Astrocyte (in vitro differentiated cells and primary cell): ENCODE measurements around the gene ARSI. TPM values are rescaled to one million over a fixed set of nuclear protein-coding genes. Genes with fewer than 3 reads are reported as not detected.

Experiments used
- DNase-seq: peaks from one replicate; pipeline ENCODE4 v3.0.0-alpha.2; 2010; ENCODE audit warnings: low read depth
- FAIRE-seq: peaks from 2 replicates; lab custom pipeline; 2011; peaks lifted over from hg19 to GRCh38; lab: Jason Lieb, UNC
- H2AFZ ChIP-seq: 2 replicates; pipeline ENCODE4 v1.6.0; 2012; ENCODE audit warnings: low read depth, low read length, inconsistent platforms
- H3K27ac ChIP-seq: 2 replicates; pipeline ENCODE4 v1.5.1; 2011; ENCODE audit warnings: low read depth, low read length, inconsistent platforms
- H3K27me3 ChIP-seq: 2 replicates; pipeline ENCODE4 v1.6.0; 2011; ENCODE audit warnings: low read length, inconsistent platforms; ENCODE audit not compliant: insufficient read depth
- H3K36me3 ChIP-seq: 2 replicates; pipeline ENCODE4 v1.5.1; 2011; ENCODE audit warnings: low read length, inconsistent platforms; ENCODE audit not compliant: insufficient read depth
- H3K4me1 ChIP-seq: 2 replicates; pipeline ENCODE4 v1.5.1; 2011; ENCODE audit warnings: low read length, inconsistent platforms; ENCODE audit not compliant: insufficient read depth
- H3K4me2 ChIP-seq: 2 replicates; pipeline ENCODE4 v1.6.0; 2012; ENCODE audit warnings: low read length, inconsistent platforms
- H3K4me3 ChIP-seq: 2 replicates; pipeline ENCODE4 v1.5.1; 2011; ENCODE audit warnings: low read depth, mild to moderate bottlenecking, low read length, inconsistent platforms; ENCODE audit not compliant: insufficient read depth
- H3K79me2 ChIP-seq: 2 replicates; pipeline ENCODE4 v1.6.0; 2012; ENCODE audit warnings: mild to moderate bottlenecking, low read length, inconsistent platforms; ENCODE audit not compliant: insufficient read depth
- H3K9ac ChIP-seq: 2 replicates; pipeline ENCODE4 v1.6.0; 2012; ENCODE audit warnings: mild to moderate bottlenecking, low read length, inconsistent platforms
- H3K9me3 ChIP-seq: 2 replicates; pipeline ENCODE4 v1.5.1; 2012; ENCODE audit warnings: low read depth, mild to moderate bottlenecking, low read length, inconsistent platforms; ENCODE audit not compliant: insufficient read depth
- H4K20me1 ChIP-seq: 2 replicates; pipeline ENCODE4 v1.6.0; 2012; ENCODE audit warnings: low read length, inconsistent platforms; ENCODE audit not compliant: insufficient read depth
- H3K27ac Mint-ChIP-seq: one replicate; pipeline ENCODE4 v1.8.0; 2021; ENCODE audit warnings: mild to moderate bottlenecking, mixed read lengths; ENCODE audit not compliant: unreplicated experiment
- H3K27me3 Mint-ChIP-seq: one replicate; pipeline ENCODE4 v1.8.0; 2021; ENCODE audit warnings: low read depth, mixed read lengths; ENCODE audit not compliant: unreplicated experiment
- H3K36me3 Mint-ChIP-seq: one replicate; pipeline ENCODE4 v1.8.0; 2021; ENCODE audit warnings: low read depth, mixed read lengths; ENCODE audit not compliant: unreplicated experiment
- H3K4me1 Mint-ChIP-seq: one replicate; pipeline ENCODE4 v1.8.0; 2021; ENCODE audit warnings: low read depth, mixed read lengths; ENCODE audit not compliant: unreplicated experiment
- H3K4me3 Mint-ChIP-seq: one replicate; pipeline ENCODE4 v1.8.0; 2021; ENCODE audit warnings: mild to moderate bottlenecking, moderate library complexity, mixed read lengths; ENCODE audit not compliant: unreplicated experiment
- H3K9me3 Mint-ChIP-seq: one replicate; pipeline ENCODE4 v1.8.0; 2021; ENCODE audit warnings: mild to moderate bottlenecking, mixed read lengths; ENCODE audit not compliant: unreplicated experiment
- EZH2 ChIP-seq: IDR thresholded peaks from 2 replicates; pipeline ENCODE4 v1.6.1; 2012; ENCODE audit warnings: mild to moderate bottlenecking, low read length, inconsistent platforms; ENCODE audit not compliant: insufficient read depth
- total RNA-seq: library from RNA; stranded (reverse); gene quantifications from 2 replicates; pipeline ENCODE4 v1.2.1, GENCODE V29; 2021
- TF ChIP-seq, protein P1 (sequence below): IDR thresholded peaks from 2 replicates; pipeline ENCODE4 v1.5.1; 2011; ENCODE audit warnings: low read depth, mild to moderate bottlenecking, inconsistent platforms, low read length, moderate library complexity; ENCODE audit not compliant: insufficient read depth

Gene ARSI
- total RNA-seq, 1 donor from 2014 or later, result 23.0 TPM

DNA sequence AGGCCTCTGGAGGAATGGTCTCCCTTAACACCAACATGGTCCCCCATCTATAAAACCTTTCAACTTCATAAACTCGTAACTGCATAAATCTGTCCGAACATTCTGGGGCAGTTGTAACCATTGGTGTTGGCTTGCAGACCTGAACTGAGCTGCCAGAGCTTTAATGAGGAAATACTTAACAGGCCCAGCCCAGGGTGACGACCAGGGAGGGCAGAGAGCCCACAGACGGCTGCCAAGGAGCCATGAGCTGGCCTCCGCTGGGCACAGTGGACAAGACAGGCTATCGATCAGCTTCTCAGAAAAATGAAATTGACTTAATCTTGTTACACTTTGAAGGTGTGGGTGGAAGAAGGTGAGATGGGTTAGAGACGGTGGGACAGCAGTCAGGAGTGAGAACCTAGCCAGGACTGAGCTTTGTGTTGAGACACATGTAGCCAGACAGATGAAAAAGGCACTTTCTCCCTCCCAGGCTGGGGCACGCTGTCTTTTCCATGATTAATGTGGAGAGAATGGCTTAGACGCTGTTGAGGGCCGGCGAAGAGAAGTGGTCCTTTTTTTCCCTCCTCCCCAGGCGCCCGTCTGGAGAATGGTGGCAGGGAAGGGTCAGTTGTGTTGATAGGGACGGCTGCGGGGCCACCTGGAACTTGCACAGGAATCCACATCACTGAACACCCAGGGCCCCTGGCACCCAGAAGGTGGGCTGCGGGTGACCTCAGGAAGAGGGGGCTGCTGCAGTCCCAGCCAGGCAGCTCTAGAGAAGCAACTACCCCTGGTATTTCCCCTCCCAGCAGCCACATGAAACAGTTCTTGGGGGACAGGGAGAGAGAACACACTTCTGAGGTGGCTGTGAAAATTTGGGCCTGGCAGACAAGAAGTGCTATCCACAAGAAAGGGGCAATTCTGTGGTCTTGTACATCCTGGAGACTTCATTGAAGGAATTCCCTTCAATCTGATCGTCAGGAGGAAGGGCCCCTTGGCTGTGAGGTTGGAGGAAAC is 27.5 kb upstream of the ARSI start:
- Histone ChIP-seq H3K27ac (no peak overlapping the region), H3K4me1 (no peaks in the 10 kb centered on the region), H3K9me3 (no peaks in the 10 kb centered on the region), H2AFZ (no peak overlapping the region), H3K9ac (no peak overlapping the region), H3K4me2 (no peak overlapping the region), H3K4me3 (no peak overlapping the region), H3K27me3 (no peaks in the 10 kb centered on the region), H3K36me3 (no peaks in the 10 kb centered on the region), H4K20me1 (no peaks in the 10 kb centered on the region), H3K79me2 (no peaks in the 10 kb centered on the region)
- TF ChIP-seq, protein P1, sequence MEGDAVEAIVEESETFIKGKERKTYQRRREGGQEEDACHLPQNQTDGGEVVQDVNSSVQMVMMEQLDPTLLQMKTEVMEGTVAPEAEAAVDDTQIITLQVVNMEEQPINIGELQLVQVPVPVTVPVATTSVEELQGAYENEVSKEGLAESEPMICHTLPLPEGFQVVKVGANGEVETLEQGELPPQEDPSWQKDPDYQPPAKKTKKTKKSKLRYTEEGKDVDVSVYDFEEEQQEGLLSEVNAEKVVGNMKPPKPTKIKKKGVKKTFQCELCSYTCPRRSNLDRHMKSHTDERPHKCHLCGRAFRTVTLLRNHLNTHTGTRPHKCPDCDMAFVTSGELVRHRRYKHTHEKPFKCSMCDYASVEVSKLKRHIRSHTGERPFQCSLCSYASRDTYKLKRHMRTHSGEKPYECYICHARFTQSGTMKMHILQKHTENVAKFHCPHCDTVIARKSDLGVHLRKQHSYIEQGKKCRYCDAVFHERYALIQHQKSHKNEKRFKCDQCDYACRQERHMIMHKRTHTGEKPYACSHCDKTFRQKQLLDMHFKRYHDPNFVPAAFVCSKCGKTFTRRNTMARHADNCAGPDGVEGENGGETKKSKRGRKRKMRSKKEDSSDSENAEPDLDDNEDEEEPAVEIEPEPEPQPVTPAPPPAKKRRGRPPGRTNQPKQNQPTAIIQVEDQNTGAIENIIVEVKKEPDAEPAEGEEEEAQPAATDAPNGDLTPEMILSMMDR, result no peak
- TF ChIP-seq EZH2, result no peak
- H3K27me3 Mint-ChIP-seq, result peaks cover 13% of the 10 kb centered on the region
- no peak overlapping the region for H3K27ac Mint-ChIP-seq
- no peaks in the 10 kb centered on the region for H3K9me3 Mint-ChIP-seq
- H3K4me1 Mint-ChIP-seq, result peaks cover 10% of the 10 kb centered on the region
- no peaks in the 10 kb centered on the region for H3K36me3 Mint-ChIP-seq
- DNase-seq (no peak), FAIRE-seq (no peak)
- H3K4me3 Mint-ChIP-seq, result no peak overlapping the region

DNA sequence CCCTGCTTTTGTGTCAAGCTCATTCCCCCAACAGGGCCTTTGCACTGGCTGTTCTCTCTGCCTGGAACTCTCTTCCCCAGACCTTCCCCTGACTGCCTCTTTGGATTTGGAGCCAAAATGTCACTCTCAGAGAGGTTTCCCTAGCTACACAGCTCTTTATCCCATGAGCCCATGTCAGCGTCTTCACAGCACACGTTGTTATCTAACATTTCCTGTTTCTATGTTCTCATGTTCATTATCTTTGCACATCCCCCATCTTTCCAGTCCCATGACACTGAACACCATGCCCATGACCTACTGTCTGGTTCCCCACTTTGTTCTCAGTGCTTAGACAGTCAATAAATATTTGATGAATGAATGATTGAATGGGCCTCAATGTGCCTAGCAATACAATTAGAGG is 26.3 kb upstream of the ARSI start:
- Histone ChIP-seq H3K27ac (no peak overlapping the region), H3K9me3 (no peaks in the 10 kb centered on the region), H3K9ac (no peak overlapping the region), H2AFZ (no peak overlapping the region), H3K36me3 (no peaks in the 10 kb centered on the region), H3K4me3 (no peak overlapping the region), H3K4me1 (no peaks in the 10 kb centered on the region), H3K27me3 (no peaks in the 10 kb centered on the region), H3K4me2 (no peak overlapping the region), H3K79me2 (no peaks in the 10 kb centered on the region), H4K20me1 (no peaks in the 10 kb centered on the region)
- DNase-seq, result no peak
- Mint-ChIP-seq H3K9me3 (no peaks in the 10 kb centered on the region), H3K4me3 (no peak overlapping the region), H3K36me3 (no peaks in the 10 kb centered on the region), H3K27ac (no peak overlapping the region), H3K4me1 (peaks cover 7% of the 10 kb centered on the region), H3K27me3 (peaks cover 16% of the 10 kb centered on the region)
- no peak for FAIRE-seq
- no peak for TF ChIP-seq EZH2
- TF ChIP-seq, protein P1, result no peak

DNA sequence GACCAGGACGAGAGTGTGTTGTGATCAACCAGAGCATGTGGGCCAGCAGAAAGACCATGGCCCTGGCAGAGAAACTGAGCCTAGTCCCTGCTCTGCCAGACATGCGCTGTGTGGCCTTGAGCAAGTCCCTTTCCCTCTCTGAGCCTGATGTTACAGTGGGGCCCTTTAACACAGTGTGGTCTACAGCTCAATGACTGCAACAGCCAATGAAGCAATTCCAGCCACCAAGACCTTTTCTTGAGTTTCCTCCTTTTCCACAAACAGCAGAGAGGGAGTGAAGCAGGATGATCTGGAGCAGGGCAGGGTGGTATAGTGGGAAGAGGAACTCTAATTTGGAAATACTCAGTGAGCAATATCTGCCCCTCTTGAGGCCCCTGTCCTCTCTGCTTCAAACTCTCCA is 25.8 kb upstream of the ARSI start:
- Mint-ChIP-seq H3K27me3 (peaks cover 16% of the 10 kb centered on the region), H3K36me3 (no peaks in the 10 kb centered on the region), H3K9me3 (no peaks in the 10 kb centered on the region), H3K4me1 (peaks cover 7% of the 10 kb centered on the region), H3K27ac (no peak overlapping the region), H3K4me3 (no peak overlapping the region)
- no peak for TF ChIP-seq EZH2
- TF ChIP-seq, protein P1, result no peak
- Histone ChIP-seq H2AFZ (no peak overlapping the region), H3K4me1 (no peaks in the 10 kb centered on the region), H3K36me3 (no peaks in the 10 kb centered on the region), H3K27ac (no peak overlapping the region), H3K4me2 (no peak overlapping the region), H3K27me3 (no peaks in the 10 kb centered on the region), H3K9me3 (no peaks in the 10 kb centered on the region), H3K9ac (no peak overlapping the region), H4K20me1 (no peaks in the 10 kb centered on the region), H3K4me3 (no peak overlapping the region), H3K79me2 (no peaks in the 10 kb centered on the region)
- FAIRE-seq (no peak), DNase-seq (no peak)
